ENCODE data around the gene RHD. TPM values are rescaled to one million over a fixed set of nuclear protein-coding genes. Genes with fewer than 3 reads are reported as not detected.

The RHD gene
- total and polyA plus RNA-seq, 2 of the 4 experiments (the other 2 are of a cell fraction) = not detected

- Histone ChIP-seq H3K9me3 (ENCODE audit: control insufficient read depth, insufficient read depth, low read length) (no peaks in the 10 kb centered on the region), H3K9ac (ENCODE audit: low read depth, low read length) (no peak overlapping the region), H3K9me1 (ENCODE audit: insufficient read depth, low read length) (peaks cover 20% of the 10 kb centered on the region), H2AK9ac (replicated peaks; ENCODE audit: low read depth, low read length, poor library complexity) (no peak overlapping the region), H3K4me2 (ENCODE audit: low read depth, low read length) (peak overlapping the region; percentile 60; the same call in 1 of the 2 replicates), H3K56ac (ENCODE audit: extremely low read depth, insufficient read depth, low read length) (peak overlapping the region; percentile 14; the same call in 1 of the 2 replicates), H4K20me1 (ENCODE audit: insufficient read depth, low read length) (no peaks in the 10 kb centered on the region), H3K4ac (ENCODE audit: low read depth, low read length) (peak overlapping the region; percentile 41; the same call in 1 of the 2 replicates), H3K14ac (replicated peaks; ENCODE audit: low read depth, low read length) (peak overlapping the region; percentile 57; the same call in 1 of the 2 replicates), H3K4me3 (ENCODE audit: insufficient read depth, low read depth, low read length) (no peak overlapping the region), H3K23ac (ENCODE audit: low read depth, low read length) (no peak overlapping the region), H4K91ac (ENCODE audit: insufficient read depth, low read depth, low read length) (0 out of 2 replicates have a peak overlapping the region, but pooled peaks have one; percentile 59), H2BK20ac (ENCODE audit: low read depth, low read length) (peak overlapping the region; percentile 43; the same call in 1 of the 2 replicates), H3K36me3 (ENCODE audit: control insufficient read depth, insufficient read depth, low read length) (no peaks in the 10 kb centered on the region), H4K5ac (ENCODE audit: low read depth, low read length) (no peak overlapping the region), H3K27me3 (ENCODE audit: control insufficient read depth, insufficient read depth, low read length) (no peaks in the 10 kb centered on the region), H2BK15ac (ENCODE audit: low read depth, low read length) (0 out of 3 replicates have a peak overlapping the region, but pooled peaks have one; percentile 85), H3K79me1 (ENCODE audit: low read depth in 1 of 2, low read length in 2 of 2) (peaks cover 21 to 54% of the 10 kb centered on the region in 2 experiments), H2AFZ (replicated peaks; ENCODE audit: low read length, poor library complexity) (no peak overlapping the region), H2AK5ac (ENCODE audit: low read depth, low read length) (peak overlapping the region; percentile 91; the same call in 1 of the 2 replicates), H3K4me1 (ENCODE audit: control insufficient read depth, insufficient read depth, low read length) (peaks cover 6% of the 10 kb centered on the region), H3K27ac (ENCODE audit: insufficient read depth, low read length) (no peak overlapping the region), H3K18ac (ENCODE audit: low read depth, low read length) (peak overlapping the region; percentile 3; the same call in 1 of the 2 replicates), H2BK120ac (ENCODE audit: low read depth, low read length) (peak overlapping the region; percentile 54; the same call in 1 of the 2 replicates), H2BK5ac (ENCODE audit: low read depth, low read length, poor library complexity, severe bottlenecking) (peak overlapping the region; percentile 76), H4K8ac (ENCODE audit: low read depth in 2 of 2, low read length in 2 of 2) (0 out of 4 replicates have a peak overlapping the region, but pooled peaks of 1 of the 2 experiments have one; percentile 55)
- CTCF ChIA-PET = no interaction called here
- BruUV-seq (replicated peaks) = no TSS peak
- POLR2A ChIA-PET (ENCODE audit: unreplicated experiment) = interaction anchor here (0.6 to 2.0 kb wide), 2 partner anchors 10 to 1281 kb away, joined by 6 to 7 read pairs; partner anchors contain the start of gene RSRP1
- DNase-seq (peak; percentile 61), ATAC-seq (ENCODE audit: low read depth) (peak; percentile 63)
- intact Hi-C loops (cut with micrococcal nuclease) (no loop called here), in situ Hi-C loops (cut with MboI; ENCODE audit: low sequenced_read_pairs) (no loop called here), dilution Hi-C loops (cut with HindIII; ENCODE audit: low sequenced_read_pairs, unreplicated experiment) (no loop called here)
- TF ChIP-seq RFX5 (IDR thresholded peaks at IDR 0.05; ENCODE audit: low read depth, low read length) (no peak), USF2 (IDR thresholded peaks at IDR 0.05; ENCODE audit: low read depth, low read length) (no peak), NFE2L2 (IDR thresholded peaks at IDR 0.05; ENCODE audit: low read depth, low read length) (no peak), CTCF (conservative IDR thresholded peaks at IDR 0.05; ENCODE audit: low read depth, low read length) (no peak), CEBPB (IDR thresholded peaks at IDR 0.05; ENCODE audit: low read depth, low read length) (no peak), BHLHE40 (IDR thresholded peaks at IDR 0.05; ENCODE audit: low read depth, low read length) (no peak), RAD21 (IDR thresholded peaks at IDR 0.05; ENCODE audit: low read length) (no peak), MXI1 (IDR thresholded peaks at IDR 0.05; ENCODE audit: borderline replicate concordance, low read depth, low read length) (no peak), CHD1 (IDR thresholded peaks at IDR 0.05; ENCODE audit: low read depth, low read length) (no peak), MAZ (IDR thresholded peaks at IDR 0.05; ENCODE audit: borderline replicate concordance, low read depth, low read length) (no peak), RCOR1 (IDR thresholded peaks at IDR 0.05; ENCODE audit: insufficient replicate concordance, low read length) (no peak), FOS (IDR thresholded peaks at IDR 0.05; ENCODE audit: low read depth, low read length) (no peak), MAFK (IDR thresholded peaks at IDR 0.05; ENCODE audit: low read depth, low read length) (no peak), POLR2A (IDR thresholded peaks at IDR 0.05; ENCODE audit: low read depth, low read length) (no peak), ELK1 (IDR thresholded peaks at IDR 0.05; ENCODE audit: borderline replicate concordance, low read depth, low read length) (no peak), SMC3 (IDR thresholded peaks at IDR 0.05; ENCODE audit: low read depth, low read length) (no peak)
- no CpG with 5 or more reads among the region's 1 CpG for WGBS, 2 experiments (ENCODE audit: extremely low coverage in 2 of 2, insufficient read length in 1 of 2)
Measured at GRCh38 chr1:25257196-25257595, 15.1 kb upstream of the RHD start.

All from IMR-90 (cell line).